GM18870 (cell line): ENCODE data around the gene TMEM94.
"Not testable (repeated sequence)": the region's sequence is repeated elsewhere in the genome, so short reads cannot be mapped to it uniquely, and the experiment has no call there.

Source experiments
- ATAC-seq: cut with Tn5 transposase; IDR thresholded peaks from one replicate; pipeline ENCODE4 v1.9.1; 2021; ENCODE audit warnings: moderate library complexity; ENCODE audit not compliant: unreplicated experiment

TMEM94 gene

DNA sequence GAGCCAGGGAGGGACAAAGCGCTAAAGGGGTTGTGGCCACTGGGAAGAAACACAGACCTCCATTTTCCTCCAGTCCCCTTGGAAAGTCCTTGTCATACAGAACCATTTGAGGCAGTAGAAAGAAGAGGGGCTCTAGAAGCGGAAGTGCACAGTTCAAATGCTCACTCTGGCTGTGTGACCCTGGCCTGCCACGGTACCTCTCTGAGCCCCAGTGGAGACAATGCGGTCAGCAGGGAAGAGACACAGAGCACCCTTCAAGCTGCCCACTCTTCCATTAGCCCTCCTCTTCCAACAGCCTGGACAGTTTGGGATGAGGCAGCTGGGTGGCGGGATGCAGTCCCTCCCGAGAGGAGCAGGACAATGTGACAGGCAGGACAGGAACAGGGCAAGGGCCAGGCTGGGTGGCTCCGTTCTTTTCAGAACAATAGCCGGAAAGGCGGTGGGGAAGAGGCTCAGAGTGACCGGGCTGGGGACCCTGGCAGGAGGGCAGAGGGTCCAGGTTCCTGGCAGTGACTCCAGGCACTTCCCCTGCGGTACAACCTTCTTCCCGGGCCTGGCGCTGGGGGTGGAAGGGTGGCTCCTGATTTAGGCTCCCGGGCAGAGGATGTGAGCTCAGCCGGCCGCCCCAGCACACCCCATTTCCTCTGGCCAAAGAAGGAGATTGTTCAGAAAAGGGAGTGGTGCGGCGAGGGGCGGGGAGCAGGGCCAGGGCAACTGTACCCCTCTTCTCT, 53.3 kb downstream of the TMEM94 start:
- no peak for ATAC-seq

GRCh38 chr17:75511270-75511609, 54.8 kb downstream of the TMEM94 start:
- no peak for ATAC-seq

GRCh38 chr17:75511610-75512575, 55.5 kb downstream of the TMEM94 start:
- ATAC-seq = no peak

DNA sequence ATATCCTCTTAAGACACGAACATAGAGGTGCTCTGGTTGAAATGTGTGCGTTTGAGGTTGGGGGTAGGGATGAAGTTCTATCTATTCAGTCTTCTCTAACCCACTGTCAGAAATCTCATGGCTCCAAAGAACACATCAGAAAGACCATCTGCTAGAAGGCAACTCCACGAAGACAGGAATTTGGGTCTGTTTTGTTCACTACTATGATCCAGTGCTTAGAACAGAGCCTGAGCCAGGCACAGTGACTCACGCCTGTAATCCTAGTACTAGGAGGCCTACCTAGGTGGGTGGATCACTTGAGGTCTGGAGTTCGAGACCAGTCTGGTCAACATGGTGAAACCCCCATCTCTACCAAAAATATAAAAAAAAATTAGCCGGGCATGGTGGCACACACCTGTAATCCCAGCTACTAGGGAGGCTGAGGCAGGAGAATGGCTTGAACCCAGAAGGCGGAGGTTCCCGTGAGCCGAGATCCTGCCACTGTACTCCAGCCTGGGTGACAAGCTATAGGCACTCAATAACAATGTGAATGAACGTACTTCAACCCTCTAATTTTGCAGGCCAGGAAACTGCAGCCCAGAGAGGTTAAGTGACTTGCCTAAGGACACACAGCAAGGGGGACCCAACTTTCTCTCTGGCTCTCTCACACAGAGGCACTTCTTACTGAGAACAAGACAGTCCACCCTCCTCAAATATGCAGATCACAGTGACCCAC, 56.6 kb downstream of the TMEM94 start:
- no peak for ATAC-seq

GRCh38 chr17:75513641-75514000, 57.2 kb downstream of the TMEM94 start:
- ATAC-seq = no peak

DNA sequence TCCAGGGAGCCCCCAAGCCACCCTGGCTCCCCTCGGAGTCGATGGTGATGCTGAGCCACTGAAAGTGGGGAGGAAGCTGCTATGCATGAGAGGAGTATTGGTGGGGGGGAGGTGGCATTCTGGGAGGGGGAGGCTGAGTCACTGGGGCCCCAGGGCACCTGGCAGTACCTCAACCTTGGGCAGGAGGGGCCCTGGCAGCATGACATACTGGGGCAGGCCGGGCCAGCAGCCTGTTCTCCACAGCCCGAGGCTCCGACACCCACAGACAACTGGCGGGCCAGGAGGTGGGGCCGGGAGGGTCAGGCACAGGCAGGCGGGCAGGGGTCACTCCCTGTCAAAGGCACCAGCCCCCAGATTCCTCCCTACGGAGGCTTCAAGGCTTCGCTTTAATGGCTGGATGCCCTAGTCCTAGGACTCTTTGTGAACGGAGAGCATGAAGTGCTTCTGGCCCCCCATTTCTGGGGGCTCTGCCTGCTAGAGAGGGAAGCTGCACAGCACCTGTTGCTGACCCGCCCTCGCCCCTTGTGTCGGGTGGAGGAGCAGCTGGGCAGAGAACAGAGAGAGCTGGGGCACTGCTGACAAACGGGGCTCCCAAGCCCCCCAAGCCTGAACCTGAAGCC, 58.0 kb downstream of the TMEM94 start:
- no peak for ATAC-seq

DNA sequence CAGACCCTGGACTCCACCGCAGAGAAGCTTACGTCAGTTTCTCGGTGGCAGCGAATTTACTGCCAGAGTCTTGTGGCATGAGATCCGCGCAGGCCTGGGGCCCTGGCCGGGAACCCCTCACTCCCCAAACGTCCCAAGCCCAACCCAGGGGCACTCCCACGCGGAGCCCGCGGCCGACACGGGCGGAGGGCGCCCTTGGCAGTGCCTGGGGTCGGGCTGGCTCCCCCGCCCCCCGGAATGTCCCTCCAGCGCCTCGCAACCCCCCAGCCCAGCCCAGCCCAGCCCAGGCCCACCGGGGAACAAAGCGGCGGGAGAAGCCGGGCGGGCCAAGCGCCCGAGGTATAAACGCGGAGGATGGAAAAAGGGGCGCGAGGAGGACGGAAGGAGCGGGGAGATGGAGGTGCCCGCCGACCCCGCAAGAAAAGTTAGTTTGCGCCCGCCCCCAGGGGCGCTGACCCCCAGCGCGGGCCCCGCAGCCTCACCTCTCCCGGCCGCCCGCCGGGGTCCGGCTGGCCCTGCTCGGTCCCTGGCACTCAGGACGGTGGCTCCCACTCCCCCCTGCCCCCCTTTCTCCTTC, 58.6 kb downstream of the TMEM94 start:
- ATAC-seq = no peak

GRCh38 chr17:75515496-75516254, 59.2 kb downstream of the TMEM94 start, which contains the start of gene CASKIN2:
TSS of gene CASKIN2 (minus strand) at chr17:75515537. CDS start at chr17:75513804, 1,733 bp downstream.
- peak; percentile 36 for ATAC-seq

DNA sequence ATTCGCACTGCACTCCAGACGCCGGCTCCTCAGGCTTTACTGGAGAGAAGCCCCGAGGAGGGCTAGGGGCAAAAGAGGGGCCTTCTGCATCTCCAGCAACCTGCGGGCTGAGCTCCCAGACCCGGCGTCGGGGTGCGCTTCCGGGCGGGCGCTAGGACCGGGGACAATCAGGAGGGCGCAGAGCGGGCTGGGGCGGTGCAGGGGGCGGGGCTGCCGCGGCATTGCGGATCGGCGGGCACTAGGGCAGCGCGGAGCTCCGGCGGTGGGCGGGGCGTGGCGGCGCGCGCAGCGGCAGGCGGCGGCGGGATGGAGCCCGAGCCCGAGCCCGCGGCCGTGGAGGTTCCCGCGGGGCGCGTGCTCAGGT, 59.8 kb downstream of the TMEM94 start, which contains the start of gene TSEN54:
TSS of gene TSEN54 (plus strand) at position 274 of the 364 bp plus-strand sequence. CDS start at position 307, 33 bp downstream.
- ATAC-seq = peak; percentile 39

DNA sequence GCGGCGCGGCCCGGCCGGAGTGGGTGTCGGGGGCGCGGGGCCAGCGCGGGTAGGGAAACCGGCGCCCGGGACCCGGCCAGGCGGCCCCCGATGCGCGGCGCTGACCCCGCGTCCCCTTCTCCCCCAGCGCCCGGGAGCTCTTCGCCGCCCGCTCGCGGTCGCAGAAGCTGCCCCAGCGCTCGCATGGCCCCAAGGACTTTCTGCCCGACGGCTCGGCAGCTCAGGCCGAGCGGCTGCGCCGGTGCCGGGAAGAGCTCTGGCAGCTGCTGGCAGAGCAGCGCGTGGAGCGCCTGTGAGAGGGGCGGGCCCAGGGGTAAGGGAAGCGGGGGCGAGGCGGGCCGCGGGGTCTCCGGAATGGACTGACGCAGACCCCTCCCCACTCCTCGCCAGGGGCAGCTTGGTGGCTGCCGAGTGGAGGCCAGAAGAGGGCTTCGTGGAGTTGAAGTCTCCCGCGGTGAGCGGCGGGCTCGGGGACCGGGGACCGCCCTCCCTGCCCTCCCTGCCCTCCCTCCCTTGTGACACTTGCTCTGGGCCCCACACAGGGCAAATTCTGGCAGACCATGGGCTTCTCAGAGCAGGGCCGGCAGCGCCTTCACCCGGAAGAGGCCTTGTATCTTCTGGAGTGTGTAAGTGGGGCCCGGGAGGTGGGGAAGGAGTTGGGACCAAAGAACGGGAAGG, 60.3 kb downstream of the TMEM94 start:
- ATAC-seq = no peak

DNA sequence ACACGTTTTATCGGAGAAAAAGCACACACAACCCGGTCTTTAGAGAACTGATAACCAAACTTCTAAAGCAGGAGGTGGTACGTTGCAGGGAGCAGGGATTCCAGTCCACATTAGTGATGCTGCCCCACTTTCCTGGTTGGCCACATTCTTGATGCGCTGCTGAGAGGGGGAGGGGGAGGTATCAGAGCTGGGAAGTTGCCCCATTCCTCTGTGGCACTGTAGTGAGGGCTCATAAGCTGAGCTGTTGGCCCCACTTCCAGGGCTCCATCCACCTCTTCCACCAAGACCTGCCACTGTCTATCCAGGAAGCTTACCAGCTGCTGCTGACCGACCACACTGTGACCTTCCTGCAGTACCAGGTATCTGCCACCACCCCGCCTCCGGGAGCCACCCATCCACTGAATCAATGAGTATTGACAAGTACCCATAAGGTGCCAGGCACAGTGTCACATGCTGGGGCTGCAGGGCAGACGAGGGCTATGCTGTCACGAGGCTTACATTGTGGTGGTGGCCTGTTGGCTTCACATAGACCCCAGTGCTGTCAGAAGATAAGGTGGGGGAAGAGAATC, 60.9 kb downstream of the TMEM94 start:
- ATAC-seq = no peak

DNA sequence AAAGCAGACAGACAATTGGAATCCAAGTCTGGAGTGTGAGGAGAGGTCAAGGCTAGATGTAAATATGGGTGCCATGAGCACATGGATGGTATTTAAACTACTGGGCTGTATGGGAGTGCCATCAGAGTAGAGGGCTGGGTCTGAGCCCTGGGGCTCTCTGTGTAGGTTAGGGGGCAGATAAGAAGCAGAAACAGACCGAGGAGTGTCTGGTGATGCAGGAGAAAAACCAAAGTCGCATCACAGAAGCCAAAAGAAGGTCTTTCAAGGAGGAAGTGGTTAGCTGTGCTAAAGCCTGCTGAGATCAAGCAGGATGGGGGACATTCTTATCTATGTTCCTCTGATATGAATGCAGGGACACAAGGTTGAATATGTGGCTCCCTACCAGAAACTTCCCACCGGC, 61.8 kb downstream of the TMEM94 start:
- no peak for ATAC-seq

- ATAC-seq = no peak
These were observed 62.6 kb downstream of the TMEM94 start for GRCh38 chr17:75518983-75519537.

DNA sequence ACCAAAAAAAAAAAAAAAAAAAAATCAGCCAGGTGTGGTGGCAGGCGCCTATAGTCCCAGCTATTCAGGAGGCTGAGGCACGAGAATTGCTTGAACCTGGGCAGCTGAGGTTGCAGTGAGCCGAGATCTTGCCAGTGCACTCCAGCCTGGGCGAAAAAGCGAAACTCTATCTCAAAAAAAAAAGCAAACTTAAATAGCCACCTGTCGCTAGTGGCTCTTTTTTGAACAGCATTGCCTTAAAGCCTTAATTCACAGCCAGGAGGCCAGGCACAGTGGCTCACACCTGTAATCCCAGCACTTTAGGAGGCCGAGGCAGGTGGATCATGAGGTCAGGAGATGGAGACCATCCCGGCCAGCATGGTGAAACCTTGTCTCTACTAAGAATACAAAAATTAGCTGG, 64.0 kb downstream of the TMEM94 start:
- not testable (repeated sequence) for ATAC-seq

DNA sequence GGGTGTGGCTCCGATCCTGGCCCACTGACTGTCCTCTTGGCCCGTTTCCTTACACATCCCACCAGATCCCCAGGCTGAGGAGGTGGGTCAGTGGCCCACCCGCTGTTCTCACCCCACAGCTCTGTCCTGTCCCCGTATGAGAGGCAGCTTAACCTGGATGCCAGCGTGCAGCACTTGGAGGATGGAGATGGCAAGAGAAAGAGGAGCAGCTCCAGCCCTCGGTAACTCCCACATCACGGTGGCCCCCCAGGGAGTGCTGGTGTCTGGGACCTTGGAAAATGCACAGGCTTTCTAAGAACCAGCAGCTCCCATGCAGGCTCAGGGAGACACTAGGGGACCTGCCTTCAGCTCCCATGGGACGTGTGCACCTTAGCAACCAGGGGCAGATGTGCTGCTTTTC, 64.9 kb downstream of the TMEM94 start:
- no peak for ATAC-seq

DNA sequence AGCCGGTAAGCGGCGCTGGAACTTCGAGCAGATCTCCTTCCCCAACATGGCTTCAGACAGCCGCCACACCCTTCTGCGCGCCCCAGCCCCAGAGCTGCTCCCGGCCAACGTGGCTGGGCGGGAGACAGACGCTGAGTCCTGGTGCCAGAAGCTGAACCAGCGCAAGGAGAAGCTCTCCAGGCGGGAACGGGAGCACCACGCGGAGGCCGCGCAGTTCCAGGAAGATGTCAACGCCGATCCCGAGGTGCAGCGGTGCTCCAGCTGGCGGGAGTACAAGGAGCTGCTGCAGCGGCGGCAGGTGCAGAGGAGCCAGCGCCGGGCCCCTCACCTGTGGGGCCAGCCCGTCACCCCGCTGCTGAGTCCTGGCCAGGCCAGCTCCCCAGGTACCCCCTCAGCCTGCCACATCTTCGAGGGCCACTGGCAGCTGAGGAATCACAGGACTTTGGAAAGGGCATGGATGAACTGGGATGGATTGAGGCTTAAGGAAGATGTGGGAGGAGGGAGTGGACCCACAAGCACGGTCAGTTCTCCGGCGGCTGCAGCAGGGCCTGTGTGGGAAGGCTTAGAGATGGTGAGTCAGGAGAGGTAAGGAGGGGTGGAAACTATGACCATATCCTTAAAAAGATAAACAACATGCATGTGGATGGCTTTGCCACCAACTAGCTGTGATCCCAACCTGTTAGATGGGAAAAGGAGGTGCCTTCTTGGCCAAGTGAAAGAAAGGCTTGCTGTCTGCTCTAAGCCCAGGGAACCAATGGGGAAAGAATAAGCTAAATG, 65.7 kb downstream of the TMEM94 start:
- no peak for ATAC-seq

DNA sequence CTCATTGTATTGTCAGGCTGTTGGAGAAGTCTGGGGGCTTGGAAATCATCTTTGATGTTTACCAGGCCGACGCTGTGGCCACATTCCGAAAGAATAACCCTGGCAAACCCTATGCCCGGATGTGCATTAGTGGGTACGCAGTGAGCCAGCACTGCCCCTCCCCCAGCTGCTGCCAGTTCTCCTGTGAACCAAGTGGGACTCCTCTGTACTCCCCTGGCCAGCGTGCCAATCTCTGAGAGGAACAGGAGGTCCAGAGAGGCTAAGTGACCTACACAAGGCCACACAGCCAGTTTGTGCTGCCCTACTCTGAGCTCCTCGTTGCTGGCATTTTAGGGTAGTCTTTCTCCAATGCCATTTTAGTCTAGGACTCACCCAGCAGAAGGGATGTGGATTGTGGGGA, 67.2 kb downstream of the TMEM94 start:
- no peak for ATAC-seq
